Panc1 (cell line): Measurements from ENCODE around the gene GLIS2. TPM values are rescaled to one million over a fixed set of nuclear protein-coding genes. Genes with fewer than 3 reads are reported as not detected.

Experiments
- ATAC-seq: fragments of 200-7000 bp; cut with Tn5 transposase; 2 replicates; pipeline ENCODE4 v1.9.1; 2020; ENCODE audit warnings: mild to moderate bottlenecking, moderate library complexity
- BruUV-seq: library from RNA; stranded (reverse); fragments of 400-500 nt; replicated peaks from 2 replicates; lab custom pipeline; 2021; lab: Mats Ljungman, UMichigan
- CTCF ChIA-PET: fragments of 300-600 bp; sonication (Branson Sonifier 250); formaldehyde crosslinking; loops from one replicate; lab custom pipeline; 2022; ENCODE audit warnings: antibody characterized with exemption; lab: Charles Lee
- POLR2A ChIA-PET: fragments of 300-600 bp; sonication (Branson Sonifier 250); formaldehyde crosslinking; loops from one replicate; lab custom pipeline; 2022; ENCODE audit warnings: antibody characterized with exemption; lab: Charles Lee
- DNase-seq: peaks from one replicate; pipeline ENCODE4 v3.0.0-alpha.2; 2010; ENCODE audit warnings: low read depth, low spot score
- H3K27ac ChIP-seq: 2 replicates; pipeline ENCODE4 v1.5.1; 2011; ENCODE audit warnings: mild to moderate bottlenecking, low read length, inconsistent platforms
- H3K27me3 ChIP-seq: fragments of 200-500 bp; sonication (Bioruptor generic); 2 replicates; pipeline ENCODE4 v1.6.0; 2014; ENCODE audit warnings: low read length, inconsistent platforms; ENCODE audit not compliant: control insufficient read depth, insufficient read depth
- H3K36me3 ChIP-seq: fragments of 200-500 bp; sonication (Bioruptor generic); 2 replicates; pipeline ENCODE4 v1.5.1; 2014; ENCODE audit warnings: inconsistent platforms, mild to moderate bottlenecking, low read length, moderate library complexity; ENCODE audit not compliant: control insufficient read depth, insufficient read depth
- H3K4me1 ChIP-seq: 2 replicates; pipeline ENCODE4 v1.5.1; 2011; ENCODE audit warnings: inconsistent platforms, mild to moderate bottlenecking, low read length, moderate library complexity; ENCODE audit not compliant: control insufficient read depth, insufficient read depth
- H3K4me3 ChIP-seq, 2 experiments: 2 replicates each; pipeline ENCODE4 v1.5.1; 2011 to 2012; ENCODE audit warnings: low read depth in 2 of 2, low read length in 2 of 2, mild to moderate bottlenecking in 2 of 2, inconsistent platforms in 1 of 2, moderate library complexity in 1 of 2
- H3K9me3 ChIP-seq: fragments of 200-500 bp; sonication (Bioruptor generic); 2 replicates; pipeline ENCODE4 v1.5.1; 2014; ENCODE audit warnings: low read depth, mild to moderate bottlenecking, inconsistent platforms, low read length, moderate library complexity; ENCODE audit not compliant: control insufficient read depth, insufficient read depth
- CTCF ChIP-seq: fragments of 450-650 bp; IDR thresholded peaks from 2 replicates; pipeline ENCODE4 v1.5.1; 2017; ENCODE audit warnings: mild to moderate bottlenecking
- POLR2AphosphoS5 ChIP-seq: IDR thresholded peaks from 2 replicates; pipeline ENCODE4 v1.6.1; 2012; ENCODE audit warnings: mild to moderate bottlenecking, low read depth, low read length, moderate library complexity
- REST ChIP-seq, 2 experiments: IDR thresholded peaks; 2 replicates each; pipeline ENCODE4 v1.6.1; 2011 to 2012; ENCODE audit warnings: low read depth in 2 of 2, control low read depth in 1 of 2, low read length in 1 of 2, mild to moderate bottlenecking in 1 of 2, moderate library complexity in 1 of 2; ENCODE audit not compliant: insufficient read depth in 1 of 2
- SIN3A ChIP-seq: IDR thresholded peaks from 2 replicates; pipeline ENCODE4 v1.6.1; 2012; ENCODE audit warnings: low read depth, mild to moderate bottlenecking, low read length, moderate library complexity, borderline replicate concordance; ENCODE audit not compliant: insufficient read depth
- TCF7L2 ChIP-seq: IDR thresholded peaks from 2 replicates; pipeline ENCODE4 v1.6.1; 2011; ENCODE audit warnings: mild to moderate bottlenecking, low read depth, low read length, inconsistent platforms
- in situ Hi-C: cut with HindIII; loops from 2 replicates; pipeline ENCODE4 v1.10.0; 2016; ENCODE audit warnings: low sequenced_read_pairs, low pct_unique_long_range_greater_than_20kb
- intact Hi-C: fragments of 100-400 bp; cut with micrococcal nuclease; formaldehyde crosslinking; loops from one replicate; pipeline ENCODE4 v1.10.0; 2022; ENCODE audit not compliant: unreplicated experiment
- total RNA-seq: library from RNA; stranded (reverse); gene quantifications from one replicate; pipeline ENCODE4 v1.2.1, GENCODE V29; 2021; ENCODE audit not compliant: unreplicated experiment

GLIS2 gene
- total RNA-seq, 1 experiment from 2014 or later, result 87.3 TPM

- Histone ChIP-seq H3K27ac (no peak overlapping the region), H3K4me1 (no peaks in the 10 kb centered on the region), H3K9me3 (no peaks in the 10 kb centered on the region), H3K4me3 (no peak overlapping the region), H3K27me3 (no peaks in the 10 kb centered on the region), H3K36me3 (no peaks in the 10 kb centered on the region)
- ATAC-seq, result no peak
- intact Hi-C loops (no loop called here), in situ Hi-C loops (no loop called here)
- no peak for DNase-seq
- ChIA-PET POLR2A (no interaction called here), CTCF (interaction anchor here (0.9 kb wide), 1 partner anchor 45 kb away, joined by 4 read pairs; no protein-coding TSS in a partner anchor)
- no TSS peak for BruUV-seq
- TF ChIP-seq TCF7L2, result no peak
- TF ChIP-seq SIN3A, result no peak
- TF ChIP-seq REST (IDR thresholded peaks at IDR 0.05; ENCODE audit: insufficient read depth in 1 of 2, low read depth in 2 of 2, low read length in 1 of 2), result no peak
- no peak for TF ChIP-seq CTCF
- no peak for TF ChIP-seq POLR2AphosphoS5
These were observed 42.4 kb downstream of the GLIS2 start for GRCh38 chr16:4358236-4358635.

- no peaks in the 10 kb centered on the region for H3K27me3 ChIP-seq
- BruUV-seq, result no TSS peak
- H3K27ac ChIP-seq, result no peak overlapping the region
- H3K36me3 ChIP-seq, result no peaks in the 10 kb centered on the region
- in situ Hi-C loops, result no loop called here
- DNase-seq (no peak), ATAC-seq (peak; percentile 73)
- H3K4me1 ChIP-seq, result no peaks in the 10 kb centered on the region
- ChIA-PET POLR2A (no interaction called here), CTCF (interaction anchor here (0.8 to 2.3 kb wide), 5 partner anchors 16 to 45 kb away, joined by 3 to 35 read pairs (median 4); no protein-coding TSS in a partner anchor)
- TF ChIP-seq SIN3A (no peak), TCF7L2 (no peak), CTCF (peak; percentile 96), REST (IDR thresholded peaks at IDR 0.05; ENCODE audit: insufficient read depth in 1 of 2, low read depth in 2 of 2, low read length in 1 of 2) (no peak)
- H3K4me3 ChIP-seq, result no peak overlapping the region
- intact Hi-C loops, result loop anchor here (1.0 kb wide), 1 partner anchor 45 kb away; no protein-coding TSS in a partner anchor
- no peaks in the 10 kb centered on the region for H3K9me3 ChIP-seq
These were observed 43.1 kb downstream of the GLIS2 start for GRCh38 chr16:4358831-4359561.
